ENCODE data around the gene CYSRT1. TPM values are rescaled to one million over a fixed set of nuclear protein-coding genes. Genes with fewer than 3 reads are reported as not detected.

CYSRT1 gene
- total RNA-seq, 2 experiments from 2014 or later = 0.34 TPM; not detected in 1

- H3K4me3 Mint-ChIP-seq = no peak overlapping the region
- H3K27me3 Mint-ChIP-seq = peaks cover 3% of the 10 kb centered on the region
- ATAC-seq (no peak), DNase-seq (no peak)
- peaks cover 4% of the 10 kb centered on the region for H3K4me1 Mint-ChIP-seq (ENCODE audit: low read depth)
- no peak overlapping the region for H3K27ac Mint-ChIP-seq
- no peak for TF ChIP-seq CTCF (IDR thresholded peaks at IDR 0.05)
- no peaks in the 10 kb centered on the region for H3K9me3 Mint-ChIP-seq
- ChIA-PET POLR2A (interaction anchor here (1.2 to 2.3 kb wide), 2 partner anchors 9 to 11 kb away, joined by 3 to 8 read pairs; partner anchors contain the start of gene TUBB4B), CTCF (interaction anchor here (1.1 to 2.4 kb wide), 4 partner anchors 11 to 183 kb away, joined by 3 to 11 read pairs (median 4); partner anchors contain the start of genes NPDC1 and TUBB4B)
- intact Hi-C loops (cut with micrococcal nuclease) = loop anchor here (5.0 kb wide), 1 partner anchor 107 kb away; no protein-coding TSS in a partner anchor
- no peaks in the 10 kb centered on the region for H3K36me3 Mint-ChIP-seq (ENCODE audit: low read depth)
These were observed 4.3 kb downstream of the CYSRT1 start for GRCh38 chr9:137228968-137229896.

- ATAC-seq (no peak), DNase-seq (no peak)
- Mint-ChIP-seq H3K4me3 (no peak overlapping the region), H3K36me3 (ENCODE audit: low read depth) (no peaks in the 10 kb centered on the region), H3K9me3 (no peaks in the 10 kb centered on the region), H3K4me1 (ENCODE audit: low read depth) (peaks cover 3% of the 10 kb centered on the region), H3K27ac (no peak overlapping the region), H3K27me3 (peaks cover 9% of the 10 kb centered on the region)
- CTCF ChIA-PET = interaction anchor here (1.1 to 1.2 kb wide), 2 partner anchors 53 to 184 kb away, joined by 3 read pairs; partner anchors contain the start of gene NPDC1
- no peak for TF ChIP-seq CTCF (IDR thresholded peaks at IDR 0.05)
- intact Hi-C loops (cut with micrococcal nuclease) = loop anchor here (5.0 kb wide), 1 partner anchor 108 kb away; no protein-coding TSS in a partner anchor
- POLR2A ChIA-PET = interaction anchor here (2.3 kb wide), 1 partner anchor 10 kb away, joined by 8 read pairs; the partner anchor contains the start of gene TUBB4B
These were observed 5.1 kb downstream of the CYSRT1 start for GRCh38 chr9:137229903-137230704.

GRCh38 chr9:137230705-137231371 is 5.9 kb downstream of the CYSRT1 start, which contains the start of gene SLC34A3:
Gene SLC34A3, plus strand, starts transcription at chr9:137230901. Its CDS starts 802 bp downstream, at chr9:137231703.
- Mint-ChIP-seq H3K27me3 (peaks cover 11% of the 10 kb centered on the region), H3K4me1 (ENCODE audit: low read depth) (peaks cover 3% of the 10 kb centered on the region), H3K27ac (no peak within 1 kb of the TSS), H3K4me3 (no peak within 1 kb of the TSS), H3K36me3 (ENCODE audit: low read depth) (no peaks in the 10 kb centered on the region), H3K9me3 (no peaks in the 10 kb centered on the region)
- intact Hi-C loops (cut with micrococcal nuclease) = no loop called here
- DNase-seq = no peak
- ChIA-PET CTCF (interaction anchor here (0.8 to 1.2 kb wide), 2 partner anchors 30 to 54 kb away, joined by 3 read pairs; partner anchors contain the start of gene TPRN), POLR2A (interaction anchor here (2.3 kb wide), 1 partner anchor 10 kb away, joined by 8 read pairs; the partner anchor contains the start of gene TUBB4B)
- no peak for TF ChIP-seq CTCF (IDR thresholded peaks at IDR 0.05)
- ATAC-seq = no peak

GRCh38 chr9:137231372-137232039 is 6.5 kb downstream of the CYSRT1 start:
- Mint-ChIP-seq H3K4me1 (ENCODE audit: low read depth) (peaks cover 3% of the 10 kb centered on the region), H3K27ac (no peak overlapping the region), H3K27me3 (peaks cover 11% of the 10 kb centered on the region), H3K4me3 (no peak overlapping the region), H3K9me3 (no peaks in the 10 kb centered on the region), H3K36me3 (ENCODE audit: low read depth) (no peaks in the 10 kb centered on the region)
- ChIA-PET CTCF (interaction anchor here (0.8 kb wide), 1 partner anchor 31 kb away, joined by 3 read pairs; the partner anchor contains the start of gene TPRN), POLR2A (interaction anchor here (2.3 kb wide), 1 partner anchor 9 kb away, joined by 8 read pairs; the partner anchor contains the start of gene TUBB4B)
- no peak for ATAC-seq
- no peak for TF ChIP-seq CTCF (IDR thresholded peaks at IDR 0.05)
- DNase-seq = no peak
- intact Hi-C loops (cut with micrococcal nuclease) = no loop called here
